HepG2 (cell line): ENCODE measurements around the gene NLRP4. TPM values are rescaled to one million over a fixed set of nuclear protein-coding genes. Genes with fewer than 3 reads are reported as not detected.

Experiments used
- ATAC-seq: fragments of 200-7000 bp; cut with Tn5 transposase; 3 replicates; pipeline ENCODE4 v1.9.1; 2020; ENCODE audit warnings: mild to moderate bottlenecking, moderate library complexity
- BruUV-seq: library from RNA; stranded (reverse); fragments of 400-500 nt; replicated peaks from 2 replicates; lab custom pipeline; 2021; lab: Mats Ljungman, UMichigan
- CTCF ChIA-PET: fragments of 300-600 bp; formaldehyde crosslinking; extraction: SDS; loops from one replicate; lab custom pipeline; 2021; ENCODE audit warnings: low total read pairs, inconsistent platforms, low intra/inter-chr PET ratio; lab: Yijun Ruan, JAX
- POLR2A ChIA-PET: fragments of 350-600 bp; sonication (Branson Sonifier 250); formaldehyde crosslinking; loops from one replicate; lab custom pipeline; 2020; ENCODE audit warnings: antibody characterized with exemption, inconsistent platforms; lab: Yijun Ruan, JAX
- DNase-seq: peaks from one replicate; pipeline ENCODE4 v3.0.0-alpha.2; 2015; ENCODE audit warnings: low spot score
- FAIRE-seq: peaks from 3 replicates; lab custom pipeline; 2011; peaks lifted over from hg19 to GRCh38; lab: Jason Lieb, UNC
- H2AFZ ChIP-seq: one replicate; pipeline ENCODE4 v1.6.1; 2011; ENCODE audit warnings: low read length, inconsistent platforms
- H3K27ac ChIP-seq: fragments of 300-600 bp; 3 replicates; pipeline ENCODE4 v1.8.0; 2011; ENCODE audit warnings: mixed run types, mild to moderate bottlenecking, mixed read lengths, low read length, inconsistent platforms; ENCODE audit not compliant: insufficient read depth; ENCODE audit errors: extremely low read length
- H3K27me3 ChIP-seq, 2 experiments: fragments of 200-600 bp in 1 of 2; 2 replicates in 1 of 2; 3 replicates in 1 of 2; pipeline versions ENCODE4 v1.6.0 to v1.8.0; 2011; ENCODE audit warnings: low read length in 2 of 2, mild to moderate bottlenecking in 2 of 2, moderate library complexity in 2 of 2, inconsistent platforms in 1 of 2; ENCODE audit not compliant: insufficient read depth in 2 of 2, control insufficient read depth in 1 of 2
- H3K36me3 ChIP-seq, 2 experiments: fragments of 200-600 bp in 1 of 2; replicated peaks in 1 of 2; 2 replicates in 1 of 2; 3 replicates in 1 of 2; pipeline versions ENCODE4 v1.5.1 to v1.8.0; 2011; ENCODE audit warnings: low read length in 2 of 2, inconsistent platforms in 1 of 2; ENCODE audit not compliant: insufficient read depth in 2 of 2, control insufficient read depth in 1 of 2
- H3K4me1 ChIP-seq: 2 replicates; pipeline ENCODE4 v1.5.1; 2012; ENCODE audit warnings: low read length, inconsistent platforms; ENCODE audit not compliant: insufficient read depth
- H3K4me2 ChIP-seq: 2 replicates; pipeline ENCODE4 v1.6.0; 2011; ENCODE audit warnings: low read depth, low read length, inconsistent platforms
- H3K4me3 ChIP-seq, 3 experiments: fragments of 200-600 bp in 1 of 3; sonication (generic), shearing (Covaris generic) in 1 of 3; replicated peaks in 1 of 3; 2 replicates each; pipeline ENCODE4 v1.5.1; 2011 to 2016; ENCODE audit warnings: low read length in 3 of 3, inconsistent platforms in 2 of 3, low read depth in 2 of 3, mild to moderate bottlenecking in 2 of 3, control low read depth in 1 of 3, mixed read lengths in 1 of 3; ENCODE audit not compliant: insufficient read depth in 1 of 3
- H3K79me2 ChIP-seq: one replicate; pipeline ENCODE4 v1.6.1; 2011; ENCODE audit warnings: low read length, inconsistent platforms; ENCODE audit not compliant: insufficient read depth
- H3K9ac ChIP-seq: 2 replicates; pipeline ENCODE4 v1.6.0; 2011; ENCODE audit warnings: mild to moderate bottlenecking, low read depth, low read length, inconsistent platforms; ENCODE audit not compliant: insufficient read depth
- H3K9me3 ChIP-seq: 2 replicates; pipeline ENCODE4 v1.5.1; 2012; ENCODE audit warnings: mild to moderate bottlenecking, low read length
- H4K20me1 ChIP-seq: 2 replicates; pipeline ENCODE4 v1.6.0; 2011; ENCODE audit warnings: inconsistent platforms, mild to moderate bottlenecking, low read length, moderate library complexity; ENCODE audit not compliant: insufficient read depth
- KLF15 ChIP-seq: sonication (generic); formaldehyde crosslinking; IDR thresholded peaks from 2 replicates; pipeline ENCODE4 v1.8.1; 2023; ENCODE audit warnings: borderline replicate concordance, mild to moderate bottlenecking, inconsistent platforms, missing genetic modification reagents, mixed read lengths
- MAF1 ChIP-seq: sonication (generic); formaldehyde crosslinking; IDR thresholded peaks from 2 replicates; pipeline ENCODE4 v1.5.0; 2020; ENCODE audit warnings: missing genetic modification reagents, borderline replicate concordance
- NFATC3 ChIP-seq: sonication (generic); formaldehyde crosslinking; IDR thresholded peaks from 2 replicates; pipeline ENCODE4 v1.5.1; 2020; ENCODE audit warnings: mild to moderate bottlenecking, missing genetic modification reagents
- TCF7L2 ChIP-seq: IDR thresholded peaks from 2 replicates; pipeline ENCODE4 v1.6.1; 2011; ENCODE audit warnings: mild to moderate bottlenecking, low read depth, low read length, moderate library complexity
- ZNF124 ChIP-seq: sonication (generic); formaldehyde crosslinking; IDR thresholded peaks from 2 replicates; pipeline ENCODE4 v1.4.0; 2020; ENCODE audit warnings: missing genetic modification reagents
- ZNF609 ChIP-seq: sonication (generic); formaldehyde crosslinking; IDR thresholded peaks from 2 replicates; pipeline ENCODE4 v1.4.0; 2020; ENCODE audit warnings: mild to moderate bottlenecking, missing genetic modification reagents, borderline replicate concordance
- ZSCAN29 ChIP-seq: sonication (generic); formaldehyde crosslinking; conservative IDR thresholded peaks from 2 replicates; pipeline ENCODE4 v1.4.0; 2020; ENCODE audit warnings: mild to moderate bottlenecking, missing genetic modification reagents
- WGBS: methylation state at CpG from one replicate; pipeline ENCODE4 v1.1.6; 2017; ENCODE audit warnings: low lambda C conversion rate; 5-methylcytosine and 5-hydroxymethylcytosine counted together
- in situ Hi-C: cut with HindIII; loops from 2 replicates; pipeline ENCODE4 v1.10.0; 2017; ENCODE audit warnings: low pct_unique_long_range_greater_than_20kb; ENCODE audit not compliant: extremely low pct_ligation_motif_present
- intact Hi-C: fragments of 100-400 bp; cut with micrococcal nuclease; formaldehyde crosslinking; loops from one replicate; pipeline ENCODE4 v1.10.0; 2022; ENCODE audit not compliant: unreplicated experiment
- polyA plus RNA-seq, 8 experiments: library from polyadenylated mRNA; depleted of rRNA in 3 of 8; stranded (reverse) in 7 of 8; unstranded in 1 of 8; fragments of >200 nt; fragmentation: Illumina TruSeq in 4 of 8; extraction: Trizol in 4 of 8; gene quantifications; 2 replicates each; pipeline versions ENCODE4 v1.2.1 to v1.2.3, GENCODE V29; 2011 to 2016; ENCODE audit warnings: low read depth in 4 of 8, missing spikeins in 1 of 8, mixed read lengths in 1 of 8; ENCODE audit not compliant: insufficient read depth in 1 of 8
- total RNA-seq, 5 experiments: library from RNA; depleted of rRNA; stranded (reverse); fragments of >200 nt; fragmentation: Illumina TruSeq; extraction: Trizol; gene quantifications; 2 replicates each; pipeline ENCODE4 v1.2.3, GENCODE V29; 2016; ENCODE audit warnings: low read depth in 1 of 5

The NLRP4 gene
- total and polyA plus RNA-seq, 2 of the 13 experiments (the other 11 are each of a cell fraction or from before 2014, with no cell fraction given), result not detected

GRCh38 chr19:55923556-55923955, 87.2 kb downstream of the NLRP4 start:
- BruUV-seq, result no TSS peak
- Histone ChIP-seq H3K4me2 (no peak overlapping the region), H3K9ac (no peak overlapping the region), H2AFZ (no peak overlapping the region), H3K4me3 (no peak overlapping the region), H3K27me3 (no peaks in the 10 kb centered on the region; a peak in 2 of 5 replicates), H3K27ac (no peak overlapping the region), H3K79me2 (no peaks in the 10 kb centered on the region), H3K4me1 (no peaks in the 10 kb centered on the region), H4K20me1 (no peaks in the 10 kb centered on the region), H3K36me3 (no peaks in the 10 kb centered on the region), H3K9me3 (peaks cover 11% of the 10 kb centered on the region)
- CTCF ChIA-PET, result no interaction called here
- in situ Hi-C loops (no loop called here), intact Hi-C loops (no loop called here)
- no peak for TF ChIP-seq TCF7L2
- no peak for TF ChIP-seq KLF15
- no peak for TF ChIP-seq ZNF124 (CRISPR knock-in tag)
- no peak for TF ChIP-seq ZSCAN29 (CRISPR knock-in tag)
- TF ChIP-seq MAF1 (CRISPR knock-in tag), result no peak
- TF ChIP-seq ZNF609 (CRISPR knock-in tag), result no peak
- no peak for TF ChIP-seq NFATC3
- FAIRE-seq (no peak), DNase-seq (no peak), ATAC-seq (no peak)
- POLR2A ChIA-PET, result no interaction called here
- 0% methylated on average over 5 of the region's 5 CpGs for WGBS
